Esophagus muscularis mucosa (tissue), 4 donors: ENCODE results near the gene TACO1.

Source experiments
- EP300 ChIP-seq: sonication (generic); formaldehyde crosslinking; IDR thresholded peaks from one replicate; pipeline ENCODE4 v1.6.1; 2017; ENCODE audit warnings: antibody characterized with exemption
- POLR2A ChIP-seq: fragments of 450-650 bp; IDR thresholded peaks from one replicate; pipeline ENCODE4 v1.6.1; 2017; ENCODE audit warnings: antibody characterized with exemption, moderate library complexity, mild to moderate bottlenecking, low read depth
- POLR2AphosphoS5 ChIP-seq, 2 donors: sonication (generic); formaldehyde crosslinking; IDR thresholded peaks; one replicate each; pipeline ENCODE4 v1.6.1; 2017; ENCODE audit warnings: antibody characterized with exemption in 2 of 2
- TF ChIP-seq, protein P1 (sequence below), 3 experiments: fragments of 200-600 bp in 2 of 3; fragments of 450-650 bp in 1 of 3; sonication (generic) in 2 of 3; IDR thresholded peaks; one replicate each; pipeline ENCODE4 v1.5.1; 2017 to 2019; ENCODE audit warnings: antibody characterized with exemption in 3 of 3, mild to moderate bottlenecking in 2 of 3, moderate library complexity in 1 of 3

DNA sequence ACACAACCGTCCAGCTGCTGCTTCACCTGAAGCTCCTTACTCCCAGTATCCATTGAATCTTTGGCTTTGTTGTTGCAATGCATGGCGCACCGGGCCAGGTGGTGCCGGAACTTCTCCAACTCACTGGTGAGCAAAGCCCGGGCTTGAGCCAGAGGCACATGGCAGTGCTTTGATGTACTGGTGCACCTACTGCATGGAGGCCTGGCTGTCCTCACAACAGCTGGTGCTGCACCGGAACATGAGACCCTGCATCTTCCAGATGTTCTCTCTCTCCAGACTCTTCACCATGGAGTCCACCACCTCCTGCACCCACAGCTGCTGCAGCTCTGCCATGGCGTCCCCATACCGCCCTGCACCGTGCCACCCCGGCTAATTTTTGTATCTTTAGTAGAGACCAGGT lies 10.2 kb downstream of the TACO1 start:
- TF ChIP-seq POLR2A (no peak), POLR2AphosphoS5 (IDR thresholded peaks at IDR 0.05) (no peak), EP300 (no peak)
- TF ChIP-seq, protein P1, sequence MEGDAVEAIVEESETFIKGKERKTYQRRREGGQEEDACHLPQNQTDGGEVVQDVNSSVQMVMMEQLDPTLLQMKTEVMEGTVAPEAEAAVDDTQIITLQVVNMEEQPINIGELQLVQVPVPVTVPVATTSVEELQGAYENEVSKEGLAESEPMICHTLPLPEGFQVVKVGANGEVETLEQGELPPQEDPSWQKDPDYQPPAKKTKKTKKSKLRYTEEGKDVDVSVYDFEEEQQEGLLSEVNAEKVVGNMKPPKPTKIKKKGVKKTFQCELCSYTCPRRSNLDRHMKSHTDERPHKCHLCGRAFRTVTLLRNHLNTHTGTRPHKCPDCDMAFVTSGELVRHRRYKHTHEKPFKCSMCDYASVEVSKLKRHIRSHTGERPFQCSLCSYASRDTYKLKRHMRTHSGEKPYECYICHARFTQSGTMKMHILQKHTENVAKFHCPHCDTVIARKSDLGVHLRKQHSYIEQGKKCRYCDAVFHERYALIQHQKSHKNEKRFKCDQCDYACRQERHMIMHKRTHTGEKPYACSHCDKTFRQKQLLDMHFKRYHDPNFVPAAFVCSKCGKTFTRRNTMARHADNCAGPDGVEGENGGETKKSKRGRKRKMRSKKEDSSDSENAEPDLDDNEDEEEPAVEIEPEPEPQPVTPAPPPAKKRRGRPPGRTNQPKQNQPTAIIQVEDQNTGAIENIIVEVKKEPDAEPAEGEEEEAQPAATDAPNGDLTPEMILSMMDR (IDR thresholded peaks at IDR 0.05), result no peak
